Stomach (tissue), 9 donors: ENCODE data around the gene SERPING1. TPM values are rescaled to one million over a fixed set of nuclear protein-coding genes. Genes with fewer than 3 reads are reported as not detected.

Source experiments
- DNase-seq, 2 donors: peaks; one replicate each; pipeline versions ENCODE4 v3.0.0 to v3.0.0-alpha.2; 2013 to 2019
- H3K27ac ChIP-seq, 5 donors: fragments of 200-600 bp in 4 of 5; sonication (generic) in 4 of 5; one replicate each; pipeline ENCODE4 v1.5.1; 2013 to 2019; ENCODE audit warnings: mild to moderate bottlenecking in 1 of 5, moderate library complexity in 1 of 5
- H3K27me3 ChIP-seq, 3 donors: fragments of 200-600 bp; sonication (generic); one replicate each; pipeline ENCODE4 v1.5.1; 2017 to 2019; ENCODE audit warnings: mixed run types in 1 of 3
- H3K36me3 ChIP-seq, 4 donors: fragments of 200-600 bp; sonication (generic); 1 replicate in 3 of 4; 2 replicates in 1 of 4; pipeline ENCODE4 v1.5.1; 2016 to 2019
- H3K4me1 ChIP-seq, 4 donors: fragments of 200-600 bp; sonication (generic); one replicate each; pipeline ENCODE4 v1.5.1; 2016 to 2019
- H3K4me3 ChIP-seq, 4 donors: fragments of 200-600 bp; sonication (generic) in 3 of 4; one replicate each; pipeline ENCODE4 v1.5.1; 2016 to 2019; ENCODE audit warnings: mild to moderate bottlenecking in 1 of 4
- H3K9me3 ChIP-seq, 4 donors: fragments of 200-600 bp; sonication (generic); one replicate each; pipeline ENCODE4 v1.5.1; 2016 to 2019
- EP300 ChIP-seq: sonication (generic); formaldehyde crosslinking; IDR thresholded peaks from one replicate; pipeline ENCODE4 v1.6.1; 2017; ENCODE audit warnings: antibody characterized with exemption
- POLR2A ChIP-seq, 4 donors: fragments of 450-650 bp; IDR thresholded peaks; one replicate each; pipeline ENCODE4 v1.6.1; 2016; ENCODE audit warnings: antibody characterized with exemption in 4 of 4, control low read depth in 2 of 4, mild to moderate bottlenecking in 1 of 4, moderate library complexity in 1 of 4
- POLR2AphosphoS5 ChIP-seq, 3 donors: sonication (generic); formaldehyde crosslinking; IDR thresholded peaks; one replicate each; pipeline ENCODE4 v1.6.1; 2016; ENCODE audit warnings: antibody characterized with exemption in 3 of 3
- WGBS, 5 donors: extraction: QIAGEN DNeasy Blood & Tissue Kit in 3 of 5; methylation state at CpG; one replicate each; pipeline versions ENCODE4 v1.1.5 to v1.1.7; 2013 to 2018; 5-methylcytosine and 5-hydroxymethylcytosine counted together
- intact Hi-C: fragments of 100-400 bp; cut with DNase I; formaldehyde crosslinking; loops from one replicate; pipeline ENCODE4 v1.15.1; 2023; ENCODE audit warnings: low total_unique reads
- polyA plus RNA-seq, 3 donors: library from polyadenylated mRNA; stranded (reverse); fragments of 200-250 nt; gene quantifications; one replicate each; pipeline ENCODE4 v1.2.3, GENCODE V29; 2013
- total RNA-seq, 5 donors: library from RNA; depleted of rRNA; stranded (reverse); fragments of >200 nt; gene quantifications; one replicate each; pipeline versions ENCODE4 v1.1.0 to v1.2.3, GENCODE V29; 2014 to 2016
- TF ChIP-seq, protein P1 (sequence below), 7 experiments: fragments of 450-650 bp in 4 of 7; fragments of 200-600 bp in 3 of 7; sonication (generic) in 3 of 7; IDR thresholded peaks; one replicate each; pipeline ENCODE4 v1.5.1; 2016 to 2019; ENCODE audit warnings: antibody characterized with exemption in 7 of 7, control low read depth in 2 of 7, mild to moderate bottlenecking in 1 of 7
- donor health status: healthy with polysubstance abuse.
- donor health status: Bipolar disorder and iron deficiency.
- donor health status: healthy.

The SERPING1 gene
- total and polyA plus RNA-seq, 8 donors: 17.4 to 247 (median 133) TPM

DNA sequence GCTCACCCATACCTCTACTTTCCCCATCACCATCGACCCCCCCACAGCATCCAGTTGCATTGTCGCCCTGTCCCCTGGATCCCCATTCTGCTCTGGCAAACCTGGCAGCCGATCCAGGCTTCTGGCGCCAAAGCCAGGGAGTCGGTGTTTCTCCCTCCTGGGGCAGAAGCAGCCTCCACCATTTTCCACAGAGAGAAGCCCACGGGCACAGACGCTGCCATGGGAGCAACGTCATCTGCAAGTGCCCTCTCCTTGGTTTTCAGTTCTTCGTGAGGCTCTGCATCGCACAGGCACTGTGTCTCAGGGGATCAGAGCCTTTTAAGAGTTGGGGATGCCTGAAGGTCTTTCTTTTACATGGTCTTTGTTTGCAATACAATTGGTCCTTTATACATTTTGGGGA is 49.9 kb downstream of the SERPING1 start:
- H3K4me1 ChIP-seq: peaks cover 23 to 73% (median 57%) of the 10 kb centered on the region in 4 donors
- no peak overlapping the region for H3K27ac ChIP-seq
- peak in 1 of 2 donors; percentile 40 for DNase-seq
- H3K4me3 ChIP-seq: no peak overlapping the region
- no peaks in the 10 kb centered on the region for H3K9me3 ChIP-seq
- WGBS, 5 donors: 6 to 11% (median 7%) methylated on average over 9 to 10 of the region's 10 CpGs
- intact Hi-C loops: loop anchor here (10.0 kb wide), 1 partner anchor 303 kb away; no protein-coding TSS in a partner anchor
- peaks cover 12 to 76% (median 47%) of the 10 kb centered on the region in 3 donors for H3K27me3 ChIP-seq
- TF ChIP-seq POLR2AphosphoS5 (IDR thresholded peaks at IDR 0.05) (no peak), POLR2A (IDR thresholded peaks at IDR 0.05) (no peak), EP300 (no peak)
- TF ChIP-seq, protein P1, sequence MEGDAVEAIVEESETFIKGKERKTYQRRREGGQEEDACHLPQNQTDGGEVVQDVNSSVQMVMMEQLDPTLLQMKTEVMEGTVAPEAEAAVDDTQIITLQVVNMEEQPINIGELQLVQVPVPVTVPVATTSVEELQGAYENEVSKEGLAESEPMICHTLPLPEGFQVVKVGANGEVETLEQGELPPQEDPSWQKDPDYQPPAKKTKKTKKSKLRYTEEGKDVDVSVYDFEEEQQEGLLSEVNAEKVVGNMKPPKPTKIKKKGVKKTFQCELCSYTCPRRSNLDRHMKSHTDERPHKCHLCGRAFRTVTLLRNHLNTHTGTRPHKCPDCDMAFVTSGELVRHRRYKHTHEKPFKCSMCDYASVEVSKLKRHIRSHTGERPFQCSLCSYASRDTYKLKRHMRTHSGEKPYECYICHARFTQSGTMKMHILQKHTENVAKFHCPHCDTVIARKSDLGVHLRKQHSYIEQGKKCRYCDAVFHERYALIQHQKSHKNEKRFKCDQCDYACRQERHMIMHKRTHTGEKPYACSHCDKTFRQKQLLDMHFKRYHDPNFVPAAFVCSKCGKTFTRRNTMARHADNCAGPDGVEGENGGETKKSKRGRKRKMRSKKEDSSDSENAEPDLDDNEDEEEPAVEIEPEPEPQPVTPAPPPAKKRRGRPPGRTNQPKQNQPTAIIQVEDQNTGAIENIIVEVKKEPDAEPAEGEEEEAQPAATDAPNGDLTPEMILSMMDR (IDR thresholded peaks at IDR 0.05): no peak
- H3K36me3 ChIP-seq: no peaks in the 10 kb centered on the region

DNA sequence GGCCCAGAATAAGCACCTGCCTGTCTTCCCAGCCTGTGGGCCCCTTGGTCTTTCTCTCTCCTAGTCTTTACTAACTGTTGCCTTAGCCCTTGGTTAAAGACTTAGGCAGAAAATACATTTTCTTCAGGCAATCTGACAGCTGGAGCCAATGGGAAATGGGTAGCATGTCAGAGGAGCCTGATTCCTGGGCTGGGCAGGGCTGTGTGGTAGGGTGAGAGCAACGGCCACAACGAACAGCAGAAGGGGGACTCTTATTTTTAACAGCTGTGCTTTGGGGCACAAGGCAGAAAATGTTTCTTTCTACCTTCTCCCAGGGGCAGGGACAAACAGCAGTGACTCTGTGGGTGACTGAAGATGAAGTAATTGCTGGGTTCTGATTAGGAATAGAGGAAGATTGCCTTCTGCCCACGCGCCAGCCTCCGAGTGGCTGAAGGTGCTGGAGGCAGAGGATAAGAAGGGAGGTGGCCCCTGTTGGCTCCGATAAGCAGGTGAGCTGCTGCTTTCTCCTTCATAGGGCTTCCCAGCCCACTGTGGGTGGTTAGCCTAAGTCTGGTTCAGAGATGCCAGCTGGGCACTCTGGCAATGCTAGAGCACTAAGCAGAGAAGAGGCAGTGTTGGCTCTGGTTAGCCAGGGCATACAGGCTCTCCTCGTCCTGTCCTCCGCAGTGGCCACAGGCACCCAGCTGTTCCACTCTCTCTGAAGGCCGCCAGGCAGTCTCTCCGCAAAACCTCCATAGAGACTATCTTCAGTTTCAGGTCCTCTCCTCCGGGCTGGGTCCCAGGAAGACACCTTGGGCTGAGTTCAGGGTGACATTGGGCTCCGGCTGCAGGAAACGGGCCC is 50.7 kb downstream of the SERPING1 start:
- H3K4me3 ChIP-seq: peak overlapping the region in 2 of 4 donors; percentile 40 to 46
- no peak overlapping the region for H3K27ac ChIP-seq
- intact Hi-C loops: loop anchor here (10.0 kb wide), 1 partner anchor 303 kb away; no protein-coding TSS in a partner anchor
- peak in 1 of 2 donors; percentile 65 for DNase-seq
- H3K27me3 ChIP-seq: peaks cover 12 to 82% (median 47%) of the 10 kb centered on the region in 3 donors
- TF ChIP-seq POLR2AphosphoS5 (IDR thresholded peaks at IDR 0.05): no peak
- TF ChIP-seq, protein P1 (IDR thresholded peaks at IDR 0.05): no peak
- no peak for TF ChIP-seq POLR2A (IDR thresholded peaks at IDR 0.05)
- TF ChIP-seq EP300: no peak
- H3K36me3 ChIP-seq: no peaks in the 10 kb centered on the region
- WGBS, 5 donors: 5 to 10% (median 7%) methylated on average over 13 of the region's 13 CpGs
- H3K9me3 ChIP-seq: no peaks in the 10 kb centered on the region
- H3K4me1 ChIP-seq: peaks cover 23 to 78% (median 59%) of the 10 kb centered on the region in 4 donors

DNA sequence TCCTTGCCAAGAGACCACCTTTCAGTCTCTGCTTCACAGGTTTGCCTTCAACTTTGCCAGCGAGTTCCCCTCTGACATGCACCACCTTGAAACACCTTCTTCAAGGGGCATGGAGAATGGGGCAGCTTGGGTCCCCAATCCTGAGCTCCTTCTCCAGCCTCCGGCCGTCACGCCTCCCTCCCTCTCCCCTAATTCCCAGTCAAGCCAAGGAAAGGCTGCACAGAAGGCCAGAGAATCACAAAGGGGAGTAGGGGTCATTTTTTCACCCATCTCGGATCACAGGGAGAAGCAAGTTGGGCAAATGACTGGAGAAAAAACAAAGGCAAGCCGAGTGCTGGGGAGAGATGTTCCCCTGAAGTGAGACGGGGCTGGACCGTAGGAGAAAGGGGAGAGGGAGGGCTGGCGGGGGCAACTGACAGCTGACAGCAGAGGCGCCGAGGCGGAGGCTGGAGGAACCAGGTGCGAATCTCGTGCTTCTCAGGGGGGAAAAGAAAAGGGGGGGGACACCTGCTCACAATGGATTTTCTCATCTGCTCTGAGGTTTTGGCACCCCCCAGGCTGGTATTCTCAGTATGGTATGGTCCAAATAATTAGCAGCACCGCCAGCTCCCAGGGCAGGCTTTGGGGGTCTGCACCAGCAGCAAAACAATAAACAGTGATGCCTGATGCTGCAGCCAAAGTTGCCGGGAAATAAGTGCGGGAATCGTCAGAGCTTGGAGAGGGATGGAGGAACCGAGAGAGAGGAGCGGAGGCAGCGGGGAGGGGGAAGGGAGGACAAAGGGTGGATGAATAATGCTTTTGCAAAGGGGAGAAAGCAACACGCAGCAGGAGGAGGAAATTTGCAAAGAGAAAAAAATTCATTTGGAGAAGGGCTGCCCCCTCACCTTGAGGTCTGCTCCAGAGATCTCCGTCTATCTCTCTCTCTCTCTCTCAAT is 51.6 kb downstream of the SERPING1 start:
- TF ChIP-seq POLR2A (IDR thresholded peaks at IDR 0.05): no peak
- TF ChIP-seq, protein P1 (IDR thresholded peaks at IDR 0.05): no peak
- no peak for TF ChIP-seq EP300
- TF ChIP-seq POLR2AphosphoS5 (IDR thresholded peaks at IDR 0.05): no peak
- DNase-seq: peak in 1 of 2 donors; percentile 60
- 3 to 7% (median 4%) methylated on average over 23 of the region's 23 CpGs for WGBS, 5 donors
- Histone ChIP-seq H3K4me3 (peak overlapping the region; percentile 34 to 46 (median 38)), H3K27me3 (peaks cover 12 to 90% (median 47%) of the 10 kb centered on the region in 3 donors), H3K27ac (peak overlapping the region in 3 of 5 donors; percentile 17 to 26 (median 19)), H3K4me1 (peaks cover 22 to 74% (median 59%) of the 10 kb centered on the region in 4 donors), H3K36me3 (no peaks in the 10 kb centered on the region), H3K9me3 (no peaks in the 10 kb centered on the region)
- intact Hi-C loops: loop anchor here (10.0 kb wide), 1 partner anchor 304 kb away; no protein-coding TSS in a partner anchor
